Gastrocnemius medialis (tissue), 4 donors: ENCODE measurements around the gene NRROS.

ENCODE experiments used
- CTCF ChIP-seq, 5 experiments: fragments of 450-650 bp in 3 of 5; fragments of 200-600 bp in 2 of 5; sonication (generic) in 2 of 5; IDR thresholded peaks in 4 of 5; conservative IDR thresholded peaks in 1 of 5; 1 replicate in 4 of 5; 2 replicates in 1 of 5; pipeline ENCODE4 v1.5.1; 2016 to 2019; ENCODE audit warnings: antibody characterized with exemption in 5 of 5, mild to moderate bottlenecking in 3 of 5, moderate library complexity in 3 of 5
- POLR2A ChIP-seq, 2 donors: fragments of 450-650 bp; IDR thresholded peaks; one replicate each; pipeline ENCODE4 v1.6.1; 2017; ENCODE audit warnings: antibody characterized with exemption in 2 of 2, mild to moderate bottlenecking in 2 of 2, moderate library complexity in 2 of 2

GRCh38 chr3:196666001-196666867 is 26.7 kb downstream of the NRROS start:
- TF ChIP-seq CTCF (IDR thresholded peaks at IDR 0.05 in 4 of 5, conservative IDR thresholded peaks at IDR 0.05 in 1 of 5) (no peak), POLR2A (IDR thresholded peaks at IDR 0.05) (no peak)
